HG03521 (cell line): ENCODE results near the gene PCBP1.
A peak's percentile ranks its signal among the peaks of the same experiment; 100 is the strongest.
"Not testable (repeated sequence)": the region's sequence is repeated elsewhere in the genome, so short reads cannot be mapped to it uniquely, and the experiment has no call there.

Experiments
- ATAC-seq: cut with Tn5 transposase; IDR thresholded peaks from one replicate; pipeline ENCODE4 v1.9.1; 2021; ENCODE audit warnings: mild to moderate bottlenecking, moderate library complexity; ENCODE audit not compliant: unreplicated experiment

The PCBP1 gene

DNA sequence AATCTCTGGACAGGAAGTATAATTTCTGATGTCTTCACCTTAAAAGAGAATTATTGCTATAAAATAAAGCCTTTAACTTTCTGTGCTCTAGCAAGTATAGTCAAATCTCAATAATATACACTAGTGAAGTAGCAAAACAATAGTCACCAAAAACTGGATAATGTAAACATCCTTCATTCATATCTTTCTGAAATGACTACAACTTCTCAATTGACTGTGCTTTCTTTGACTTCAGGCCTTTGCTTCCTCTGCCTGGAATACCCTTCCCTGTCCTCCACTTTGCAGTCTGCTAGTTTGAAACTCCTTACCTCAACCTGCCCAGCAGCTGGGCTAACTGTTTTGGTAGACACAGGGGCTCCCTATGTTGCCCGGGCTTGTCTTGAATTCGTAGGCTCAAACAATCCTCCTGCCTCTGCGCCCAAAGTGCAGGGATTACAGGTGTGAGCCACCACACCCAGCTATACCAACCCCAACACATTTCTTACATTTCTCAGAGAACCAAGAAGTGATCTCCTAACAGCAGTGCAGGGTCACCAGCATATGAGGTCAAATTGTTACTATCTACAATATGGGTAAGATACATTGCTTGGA lies 6.6 kb upstream of the PCBP1 start:
- no peak for ATAC-seq

DNA sequence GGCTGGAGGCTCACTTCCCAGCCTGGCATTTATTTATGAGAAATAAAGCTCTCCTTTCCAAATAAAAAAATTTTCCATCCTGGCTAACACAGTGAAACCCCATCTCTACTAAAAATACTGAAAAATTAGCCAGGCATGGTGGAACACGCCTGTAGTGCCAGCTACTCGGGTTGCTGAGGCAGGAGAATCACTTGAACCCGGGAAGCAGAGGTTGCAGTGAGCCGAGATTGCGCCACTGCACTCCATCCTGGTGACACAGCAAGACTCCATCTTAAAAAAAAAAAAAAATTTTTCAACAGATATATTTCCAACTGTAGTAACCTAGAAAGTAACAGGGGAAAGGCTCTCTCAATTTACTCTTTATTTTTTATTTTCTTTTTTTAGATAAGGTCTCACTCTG lies 6.1 kb upstream of the PCBP1 start:
- ATAC-seq, result no peak

DNA sequence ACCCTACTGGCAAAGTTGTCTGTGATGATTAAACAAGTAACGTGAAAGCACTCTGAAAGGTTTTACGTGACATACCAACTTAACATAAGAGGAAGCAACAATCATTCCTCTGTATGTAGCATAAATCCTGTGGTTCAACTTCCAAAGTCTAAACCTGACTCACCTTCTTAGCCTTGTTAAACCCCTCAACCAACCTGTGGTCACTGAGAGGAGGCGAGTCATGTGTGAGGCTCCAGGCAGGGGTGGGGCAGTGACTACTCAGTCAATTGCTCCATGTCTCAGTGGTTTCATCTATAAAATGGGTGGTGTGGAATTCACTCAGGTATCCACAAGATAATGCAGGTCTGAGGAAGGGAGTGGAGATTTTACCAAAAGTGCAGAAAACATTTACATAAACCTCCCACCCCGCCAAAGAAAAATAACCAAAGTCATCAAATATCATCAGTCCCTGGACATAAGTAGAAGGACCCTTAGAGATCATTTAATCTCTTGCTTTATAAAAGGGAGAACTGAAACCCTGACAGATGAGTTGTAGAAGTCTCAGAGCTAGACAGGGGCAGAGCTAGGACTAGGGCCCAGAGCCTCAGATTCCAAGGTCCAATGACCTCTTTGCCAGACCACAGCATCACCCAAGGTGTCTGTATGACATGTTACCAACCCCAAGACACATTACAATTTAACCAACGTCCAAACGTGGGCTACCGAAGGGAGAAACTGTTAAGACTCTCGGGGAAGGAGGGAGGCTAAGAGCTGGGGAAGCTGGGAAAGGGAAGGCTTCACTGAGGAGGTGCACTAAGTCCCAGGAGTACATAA lies 3.7 kb upstream of the PCBP1 start:
- no peak for ATAC-seq

DNA sequence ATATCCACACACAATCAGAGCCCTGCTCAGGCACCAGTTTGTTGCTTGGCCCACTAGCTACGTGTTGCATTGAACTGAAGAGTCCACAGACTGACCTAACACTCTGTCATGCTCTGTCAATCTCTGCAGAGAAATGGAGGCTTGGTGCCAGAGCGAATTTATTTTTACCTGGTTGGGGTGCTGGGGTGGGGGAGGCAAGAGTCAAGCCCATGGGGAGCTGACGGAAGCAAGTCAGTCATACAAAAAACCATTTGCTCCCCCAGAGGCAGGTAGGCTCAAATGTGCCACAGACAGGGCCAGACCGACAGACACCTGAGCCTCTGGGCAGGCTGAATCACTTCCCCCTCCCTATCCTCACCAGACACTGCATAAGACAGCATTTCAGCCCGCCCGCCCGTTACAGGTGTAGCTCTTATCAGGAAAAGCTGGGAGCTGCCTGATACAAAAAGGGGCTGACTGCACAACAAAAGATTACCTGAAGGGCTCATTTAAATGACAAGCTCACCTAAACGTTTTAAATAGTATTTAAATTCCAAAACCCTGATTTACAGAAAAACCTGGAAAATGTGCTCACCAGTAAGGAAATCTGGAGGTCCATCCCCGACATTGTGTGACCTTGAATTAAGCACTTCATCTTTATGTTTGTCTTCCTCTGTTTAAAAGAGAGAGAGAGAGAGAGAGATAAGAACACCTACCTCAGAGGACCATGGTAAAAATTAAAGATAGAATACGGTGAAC lies 2.1 kb upstream of the PCBP1 start:
- no peak for ATAC-seq

DNA sequence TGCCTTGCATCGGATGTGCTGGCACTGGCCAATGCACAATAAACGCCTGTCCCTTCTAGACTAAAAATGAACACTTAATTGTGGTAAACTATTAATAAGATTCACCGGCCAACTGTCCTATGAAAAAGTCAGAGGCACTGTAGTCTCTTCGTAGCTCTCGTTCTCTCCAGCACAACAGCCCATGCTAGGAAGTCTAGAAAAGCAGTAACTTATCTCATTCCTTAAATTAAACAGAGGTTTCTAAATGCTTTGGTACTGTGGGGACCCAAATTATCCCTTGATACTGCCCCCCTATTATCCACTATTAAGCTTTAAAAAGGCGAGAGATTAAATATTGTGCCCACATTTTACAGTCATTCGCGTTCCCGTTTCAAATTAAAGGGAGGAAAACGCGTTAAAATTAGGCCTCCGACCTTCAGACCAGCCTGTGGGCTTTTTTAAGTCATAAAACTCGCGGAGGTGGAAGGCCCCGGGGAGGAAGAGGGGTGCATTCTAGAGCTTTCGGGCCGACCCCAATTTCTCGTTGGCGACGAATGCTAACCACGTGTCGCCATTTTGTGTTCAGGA lies 1.5 kb upstream of the PCBP1 start:
- ATAC-seq, result no peak

DNA sequence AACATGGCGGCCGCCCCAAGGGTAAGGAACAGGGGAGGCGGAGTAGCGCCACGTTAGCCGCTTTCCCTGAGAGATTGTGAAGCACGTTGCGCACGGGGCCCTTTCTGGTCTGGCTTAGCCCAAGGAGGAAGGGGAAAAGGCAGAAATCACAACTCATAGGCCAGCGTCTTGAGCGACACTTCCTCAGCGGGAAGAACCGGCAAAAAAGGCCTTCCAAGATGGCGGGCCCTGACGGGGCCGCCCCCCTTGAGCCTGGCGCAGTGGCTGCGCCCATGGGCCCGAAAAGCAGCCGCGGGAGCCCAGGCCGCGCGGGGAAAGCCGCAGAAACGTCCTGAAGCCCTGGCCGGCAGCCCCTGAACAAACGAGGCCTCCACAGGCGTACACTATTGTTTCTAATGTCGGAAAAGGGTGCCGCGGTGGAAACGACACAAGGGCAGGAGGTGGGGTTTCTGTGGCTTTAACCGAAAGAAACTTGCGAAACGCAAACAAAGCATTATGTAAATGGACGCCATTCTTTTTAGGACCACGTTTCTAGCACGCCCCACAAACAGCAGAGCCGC lies 919 bp upstream of the PCBP1 start:
- ATAC-seq, result peak; percentile 36

DNA sequence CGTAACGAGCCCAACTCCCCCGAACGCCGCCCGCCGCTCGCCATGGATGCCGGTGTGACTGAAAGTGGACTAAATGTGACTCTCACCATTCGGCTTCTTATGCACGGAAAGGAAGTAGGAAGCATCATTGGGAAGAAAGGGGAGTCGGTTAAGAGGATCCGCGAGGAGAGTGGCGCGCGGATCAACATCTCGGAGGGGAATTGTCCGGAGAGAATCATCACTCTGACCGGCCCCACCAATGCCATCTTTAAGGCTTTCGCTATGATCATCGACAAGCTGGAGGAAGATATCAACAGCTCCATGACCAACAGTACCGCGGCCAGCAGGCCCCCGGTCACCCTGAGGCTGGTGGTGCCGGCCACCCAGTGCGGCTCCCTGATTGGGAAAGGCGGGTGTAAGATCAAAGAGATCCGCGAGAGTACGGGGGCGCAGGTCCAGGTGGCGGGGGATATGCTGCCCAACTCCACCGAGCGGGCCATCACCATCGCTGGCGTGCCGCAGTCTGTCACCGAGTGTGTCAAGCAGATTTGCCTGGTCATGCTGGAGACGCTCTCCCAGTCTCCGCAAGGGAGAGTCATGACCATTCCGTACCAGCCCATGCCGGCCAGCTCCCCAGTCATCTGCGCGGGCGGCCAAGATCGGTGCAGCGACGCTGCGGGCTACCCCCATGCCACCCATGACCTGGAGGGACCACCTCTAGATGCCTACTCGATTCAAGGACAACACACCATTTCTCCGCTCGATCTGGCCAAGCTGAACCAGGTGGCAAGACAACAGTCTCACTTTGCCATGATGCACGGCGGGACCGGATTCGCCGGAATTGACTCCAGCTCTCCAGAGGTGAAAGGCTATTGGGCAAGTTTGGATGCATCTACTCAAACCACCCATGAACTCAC lies 673 bp downstream of the PCBP1 start:
- ATAC-seq, result no peak

DNA sequence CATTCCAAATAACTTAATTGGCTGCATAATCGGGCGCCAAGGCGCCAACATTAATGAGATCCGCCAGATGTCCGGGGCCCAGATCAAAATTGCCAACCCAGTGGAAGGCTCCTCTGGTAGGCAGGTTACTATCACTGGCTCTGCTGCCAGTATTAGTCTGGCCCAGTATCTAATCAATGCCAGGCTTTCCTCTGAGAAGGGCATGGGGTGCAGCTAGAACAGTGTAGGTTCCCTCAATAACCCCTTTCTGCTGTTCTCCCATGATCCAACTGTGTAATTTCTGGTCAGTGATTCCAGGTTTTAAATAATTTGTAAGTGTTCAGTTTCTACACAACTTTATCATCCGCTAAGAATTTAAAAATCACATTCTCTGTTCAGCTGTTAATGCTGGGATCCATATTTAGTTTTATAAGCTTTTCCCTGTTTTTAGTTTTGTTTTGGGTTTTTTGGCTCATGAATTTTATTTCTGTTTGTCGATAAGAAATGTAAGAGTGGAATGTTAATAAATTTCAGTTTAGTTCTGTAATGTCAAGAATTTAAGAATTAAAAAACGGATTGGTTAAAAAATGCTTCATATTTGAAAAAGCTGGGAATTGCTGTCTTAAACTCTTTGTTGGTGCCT lies 1.4 kb downstream of the PCBP1 start:
- ATAC-seq, result no peak

DNA sequence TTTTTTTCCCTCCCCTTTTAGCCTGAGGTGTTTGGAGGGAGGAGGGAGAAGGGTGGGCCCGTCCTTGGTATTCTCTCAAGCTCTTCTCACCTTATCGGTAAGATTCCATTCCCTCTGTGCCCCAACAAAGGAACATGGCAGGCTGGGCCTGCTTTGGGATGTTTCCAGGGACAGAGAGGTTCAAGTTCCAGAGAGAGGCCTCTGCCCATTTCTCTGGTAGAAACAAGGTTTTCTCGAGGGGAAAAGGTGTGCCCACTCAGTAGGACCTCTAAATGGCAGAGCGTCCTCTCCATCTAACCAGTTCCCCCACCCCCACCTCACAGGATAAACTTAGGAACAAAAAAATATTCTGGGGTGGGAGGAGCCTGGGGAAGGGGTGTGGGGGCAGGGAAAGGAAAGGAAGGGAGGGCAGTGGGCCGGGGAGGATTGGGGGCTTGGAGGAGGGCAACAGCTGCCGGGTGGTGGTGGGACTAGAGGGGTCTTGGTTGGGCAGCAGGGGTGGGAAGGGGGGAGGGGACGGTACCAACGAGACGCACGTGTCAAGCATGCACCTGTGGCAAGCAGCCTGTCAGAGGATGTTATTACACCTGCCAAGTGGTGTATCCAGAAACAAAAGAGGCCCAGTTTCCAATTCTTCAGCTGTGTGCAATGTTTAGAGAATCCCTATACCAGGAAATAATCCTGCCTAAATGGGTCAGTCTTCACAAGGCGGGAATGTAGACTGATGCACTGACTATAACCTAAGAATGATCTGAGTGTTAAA lies 2.1 kb downstream of the PCBP1 start:
- ATAC-seq, result no peak

DNA sequence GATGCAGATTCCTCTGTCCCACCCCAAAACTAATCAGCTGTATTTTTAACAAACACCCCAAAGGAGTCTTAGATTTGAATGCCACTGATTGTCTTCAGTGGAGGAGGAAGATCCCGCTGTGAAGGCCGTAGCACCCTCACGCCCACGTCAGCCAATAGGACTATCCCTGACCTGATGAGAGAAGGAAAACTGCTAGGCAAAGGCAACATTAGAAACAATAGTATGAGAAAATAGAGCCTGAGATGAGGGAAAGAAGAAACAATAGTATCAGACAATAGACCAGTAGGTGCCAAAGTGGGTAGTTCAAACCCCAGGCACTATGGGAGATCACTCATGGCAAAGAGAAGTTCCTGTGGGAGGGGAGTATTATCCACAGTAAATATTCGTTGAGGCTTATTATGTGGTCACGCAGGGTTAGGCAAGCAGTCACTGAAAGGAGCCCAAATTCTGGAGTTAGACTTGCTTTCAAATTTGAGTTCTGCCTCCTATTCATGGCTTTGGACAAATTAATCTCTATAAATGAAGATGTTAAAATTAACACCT lies 2.8 kb downstream of the PCBP1 start:
- ATAC-seq, result no peak

DNA sequence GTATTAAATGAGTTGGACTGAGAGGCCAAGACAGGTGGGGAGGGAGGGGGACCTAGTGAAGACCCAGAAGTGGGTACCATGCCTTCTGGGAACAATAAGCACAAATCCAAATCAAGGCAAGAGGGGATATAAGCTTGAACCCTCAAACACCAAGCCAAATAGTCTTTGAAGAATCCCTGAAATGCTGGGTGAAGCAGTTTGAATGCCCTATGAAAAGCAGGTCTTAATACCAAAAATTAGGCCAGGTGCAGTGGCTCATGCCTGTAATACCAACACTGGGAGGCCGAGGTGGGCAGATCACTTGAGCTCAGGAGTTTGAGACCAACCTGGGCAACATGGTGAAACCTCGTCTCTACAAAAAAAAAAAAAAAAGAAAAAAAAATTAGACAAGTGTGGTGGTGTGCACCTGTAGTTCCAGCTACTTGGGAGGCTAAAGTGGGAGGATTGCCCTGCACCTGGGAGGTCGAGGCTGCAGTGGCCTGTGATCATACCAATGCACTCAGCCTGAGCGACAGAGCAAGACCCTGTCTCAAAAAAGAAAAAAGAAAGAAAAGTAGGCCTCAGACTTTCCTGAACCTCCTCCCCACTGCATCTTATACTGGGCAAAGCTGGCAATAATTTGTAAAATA lies 3.5 kb downstream of the PCBP1 start:
- ATAC-seq, result no peak

DNA sequence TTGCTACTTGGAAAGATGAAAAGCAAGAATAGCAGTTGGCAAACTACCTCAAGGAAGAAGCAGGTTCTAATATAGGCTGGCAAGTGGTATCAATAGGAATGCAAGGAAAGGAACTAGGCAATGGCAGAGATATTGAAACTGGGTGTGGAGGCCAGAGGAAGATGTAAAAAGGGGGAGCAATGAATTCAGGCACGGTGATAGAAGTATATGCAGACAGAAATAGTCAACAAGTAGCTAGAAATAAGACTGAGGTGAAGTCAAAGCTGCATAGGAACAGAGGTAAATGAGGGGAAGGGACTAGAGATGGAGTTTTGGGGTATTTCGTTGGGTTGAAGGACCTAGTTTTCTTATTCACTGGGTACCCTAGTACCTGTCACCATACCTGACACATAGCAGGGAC lies 4.1 kb downstream of the PCBP1 start:
- no peak for ATAC-seq

DNA sequence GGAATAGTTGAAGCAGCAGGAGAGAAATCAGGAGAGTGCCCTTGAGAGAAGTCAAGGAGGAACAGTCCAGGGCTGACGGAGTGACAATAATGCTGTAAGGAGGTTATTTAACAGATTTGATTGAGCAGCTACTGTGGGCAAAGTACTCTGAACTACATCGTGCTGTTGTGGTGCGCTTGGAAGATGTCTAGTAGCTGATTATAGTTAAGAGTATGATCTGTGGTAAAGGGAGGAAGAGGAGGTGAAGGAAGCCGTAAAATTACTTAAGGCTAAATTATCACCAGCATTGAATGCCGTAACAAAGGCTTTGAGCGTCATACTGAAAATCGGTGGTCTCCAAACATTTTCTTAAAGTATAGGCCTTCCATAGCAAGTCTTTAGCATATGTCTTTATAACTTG lies 4.5 kb downstream of the PCBP1 start:
- no peak for ATAC-seq

DNA sequence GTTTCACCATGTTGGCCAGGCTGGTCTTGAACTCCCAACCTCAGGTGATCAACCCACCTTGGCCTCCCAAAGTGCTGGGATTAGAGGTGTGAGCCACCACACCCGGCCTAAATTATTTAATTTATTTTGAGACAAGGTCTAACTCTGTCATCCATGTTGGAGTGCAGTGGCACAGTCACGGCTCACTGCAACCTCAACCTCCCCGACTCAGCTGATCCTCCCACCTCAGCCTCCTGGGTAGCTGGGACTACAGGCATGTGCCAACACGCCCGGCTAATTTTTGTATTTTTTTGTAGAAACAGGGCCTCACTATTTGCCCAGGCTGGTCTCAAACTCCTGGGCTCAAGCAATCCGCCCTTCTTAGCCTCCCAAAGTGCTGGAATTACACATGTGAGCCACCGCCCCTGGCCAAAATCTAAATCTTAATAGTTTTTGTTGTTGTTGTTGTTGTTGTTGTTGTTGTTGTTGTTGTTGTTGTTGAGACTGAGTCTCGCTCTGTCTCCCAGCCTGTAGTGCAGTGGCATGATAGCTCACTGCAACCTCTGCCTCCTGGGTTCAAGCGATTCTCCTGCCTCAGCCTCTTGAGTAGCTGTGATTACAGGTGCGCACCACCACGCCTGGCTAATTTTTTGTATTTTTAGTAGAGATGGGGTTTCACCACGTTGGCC lies 5.4 kb downstream of the PCBP1 start:
- not testable (repeated sequence) for ATAC-seq

DNA sequence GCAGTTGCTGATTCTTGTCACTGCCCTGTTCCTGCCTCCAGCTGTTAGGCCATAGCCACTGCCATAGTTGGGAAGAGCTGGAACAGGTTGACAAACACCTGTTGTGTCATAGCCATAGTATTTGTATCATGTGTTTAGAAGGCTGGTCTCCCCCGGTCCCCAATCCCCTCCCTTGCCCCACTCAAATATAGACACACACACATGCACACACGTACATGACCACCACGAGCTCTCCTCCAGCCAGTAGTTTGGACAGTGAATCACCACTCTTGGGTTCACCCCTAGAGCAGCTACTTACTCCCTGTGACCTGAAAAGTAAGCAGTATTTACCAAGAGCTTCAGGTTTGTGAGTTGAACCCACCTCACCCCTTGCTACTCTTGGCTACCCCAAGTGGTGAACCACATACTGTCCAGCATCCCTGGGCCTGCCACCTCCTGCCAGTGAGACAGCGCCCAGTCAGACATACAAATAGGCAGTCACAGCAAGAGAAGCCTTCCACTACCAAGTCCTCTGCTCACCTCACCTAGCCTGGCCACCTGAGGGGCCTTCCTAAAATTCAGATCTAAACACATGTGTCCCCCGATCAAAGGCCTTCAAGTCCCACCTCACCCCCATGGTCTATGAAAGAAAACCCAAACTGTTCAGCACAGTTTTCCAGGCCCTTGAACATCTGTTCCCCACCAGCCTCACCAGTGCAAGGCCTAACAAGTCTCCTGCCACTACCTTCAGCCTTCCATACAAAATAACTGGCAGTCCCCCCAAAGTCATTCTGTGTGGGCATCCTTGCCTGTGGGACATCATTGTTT lies 7.1 kb downstream of the PCBP1 start:
- ATAC-seq, result no peak

DNA sequence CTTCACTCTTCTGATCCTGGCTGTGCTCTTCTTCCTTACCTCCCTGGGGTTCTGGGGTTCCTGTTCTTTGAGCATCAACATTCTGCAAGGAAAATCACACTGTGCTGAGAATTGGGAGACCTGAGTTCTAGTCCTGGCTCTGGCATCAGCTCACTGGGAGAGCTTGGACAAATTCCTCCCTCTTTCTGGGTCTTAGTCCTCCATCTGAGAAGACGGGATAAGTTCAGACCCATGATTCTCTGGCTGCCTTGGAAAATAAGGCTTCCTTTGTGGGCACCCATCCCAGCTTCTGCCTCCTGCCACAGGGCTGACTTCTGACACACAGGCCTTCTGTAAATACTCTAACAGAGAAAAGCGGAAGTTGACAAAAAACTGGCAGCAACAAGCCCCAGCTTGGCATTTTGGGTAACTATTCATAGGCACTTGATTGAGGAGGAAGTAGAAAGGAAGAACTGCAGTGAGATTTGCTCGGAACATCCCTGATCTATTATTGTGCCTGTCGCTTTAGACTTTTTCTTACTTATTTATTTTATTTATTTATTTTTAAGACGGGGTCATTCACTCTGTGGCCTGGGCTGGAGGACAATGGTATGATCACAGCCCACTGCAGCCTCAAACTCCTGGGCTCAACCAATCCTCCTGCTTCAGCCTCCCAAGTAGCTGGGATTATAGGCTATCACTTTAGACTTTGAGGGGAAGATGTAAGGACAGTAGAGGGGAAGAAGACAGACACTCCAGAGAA lies 7.9 kb downstream of the PCBP1 start:
- ATAC-seq, result no peak
